OCI-LY3 (cell line): ENCODE results near the gene PGAP3.

ENCODE experiments used
- CTCF ChIP-seq: fragments of 200-600, 300-600 bp; sonication (generic); IDR thresholded peaks from 2 replicates; pipeline ENCODE4 v1.5.1; 2014; ENCODE audit warnings: antibody characterized with exemption, low read length, low read depth
- EZH2phosphoT487 ChIP-seq: fragments of 200-600 bp; shearing (Covaris generic); IDR thresholded peaks from 2 replicates; pipeline ENCODE4 v1.6.1; 2018; ENCODE audit warnings: antibody characterized with exemption, mixed run types, low read depth

DNA sequence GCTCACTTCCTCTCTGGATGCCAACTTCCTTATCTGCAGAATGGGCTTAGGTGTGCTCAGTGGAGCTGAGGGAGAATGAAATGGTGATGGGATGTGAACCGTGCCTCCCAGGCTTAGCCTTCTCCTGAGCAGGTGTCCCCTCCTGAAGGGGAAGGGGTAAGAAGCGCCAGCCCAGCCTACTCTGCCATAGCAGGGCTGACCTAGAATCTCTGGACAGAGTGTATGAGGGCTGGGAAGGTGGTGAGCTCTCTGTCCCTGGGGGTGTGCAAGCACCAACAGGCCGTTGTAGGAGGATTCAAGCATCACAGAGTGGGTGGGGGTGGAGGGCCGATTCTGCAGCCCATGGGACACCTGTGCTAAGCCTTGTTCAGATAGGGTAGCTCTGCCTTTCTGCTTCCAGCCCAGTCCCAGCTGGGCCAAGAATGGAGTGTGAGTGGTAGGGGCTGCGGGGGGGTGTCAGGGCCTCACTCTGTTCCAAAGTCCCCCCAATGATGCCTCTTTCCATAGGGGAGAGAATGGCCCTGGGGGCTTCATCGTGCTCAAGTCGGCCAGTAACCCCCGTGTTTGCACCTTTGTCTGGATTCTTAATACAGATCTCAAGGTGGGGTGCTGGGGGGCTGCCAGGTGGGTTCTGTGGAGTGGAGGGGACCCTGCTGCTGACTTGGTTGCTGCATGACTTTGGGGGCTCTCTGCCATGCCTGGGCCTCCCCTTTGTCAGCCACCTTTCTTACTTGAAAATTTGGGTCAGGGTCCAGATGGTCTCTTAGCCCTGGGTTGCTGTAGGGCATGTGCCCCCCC lies 25.9 kb downstream of the PGAP3 start:
- TF ChIP-seq CTCF (no peak), EZH2phosphoT487 (no peak)
